Motor neuron (in vitro differentiated cells): ENCODE measurements around the gene RUVBL2. TPM values are rescaled to one million over a fixed set of nuclear protein-coding genes. Genes with fewer than 3 reads are reported as not detected.

Source experiments
- ATAC-seq, 8 experiments: fragments of 200-7000 bp; cut with Tn5 transposase; replicated peaks in 6 of 8; 2 replicates each; pipeline ENCODE4 v1.8.0; 2021; ENCODE audit warnings: mild to moderate bottlenecking in 8 of 8, moderate library complexity in 8 of 8
- H3K27ac ChIP-seq, 2 donors: fragments of 250-450 bp; sonication (Bioruptor Pico); 2 replicates each; pipeline ENCODE4 v1.9.0; 2021; ENCODE audit warnings: antibody characterized with exemption in 2 of 2, mild to moderate bottlenecking in 2 of 2, moderate library complexity in 1 of 2
- H3K4me1 ChIP-seq, 2 donors: fragments of 250-450 bp; sonication (Bioruptor Pico); replicated peaks in 1 of 2; 2 replicates each; pipeline ENCODE4 v1.6.1; 2021; ENCODE audit warnings: antibody characterized with exemption in 2 of 2, mild to moderate bottlenecking in 2 of 2, moderate library complexity in 1 of 2
- H3K4me3 ChIP-seq, 5 donors: fragments of 250-450 bp; sonication (Bioruptor Pico); 2 replicates each; pipeline ENCODE4 v1.9.0; 2021; ENCODE audit warnings: antibody characterized with exemption in 5 of 5, mild to moderate bottlenecking in 5 of 5, moderate library complexity in 4 of 5
- WGBS, 10 experiments: fragments of 450-650 bp; shearing (Covaris generic); methylation state at CpG; one replicate each; pipeline ENCODE4 v1.0.0; 2022; 5-methylcytosine and 5-hydroxymethylcytosine counted together
- in situ Hi-C, 9 experiments: fragments of 400-800 bp; cut with MboI; loops; one replicate each; pipeline ENCODE4 v1.15.0; 2021; ENCODE audit warnings: low sequenced_read_pairs in 9 of 9, low pct_unique_long_range_greater_than_20kb in 2 of 9; ENCODE audit not compliant: unreplicated experiment in 9 of 9
- total RNA-seq, 8 experiments: library from RNA; unstranded; fragments of 300-600 nt; gene quantifications; 2 replicates each; pipeline versions ENCODE4 v1.2.3 to v1.2.4, GENCODE V29; 2022

The RUVBL2 gene
- total RNA-seq, 8 experiments from 2014 or later, result 113 to 181 (median 145) TPM

DNA sequence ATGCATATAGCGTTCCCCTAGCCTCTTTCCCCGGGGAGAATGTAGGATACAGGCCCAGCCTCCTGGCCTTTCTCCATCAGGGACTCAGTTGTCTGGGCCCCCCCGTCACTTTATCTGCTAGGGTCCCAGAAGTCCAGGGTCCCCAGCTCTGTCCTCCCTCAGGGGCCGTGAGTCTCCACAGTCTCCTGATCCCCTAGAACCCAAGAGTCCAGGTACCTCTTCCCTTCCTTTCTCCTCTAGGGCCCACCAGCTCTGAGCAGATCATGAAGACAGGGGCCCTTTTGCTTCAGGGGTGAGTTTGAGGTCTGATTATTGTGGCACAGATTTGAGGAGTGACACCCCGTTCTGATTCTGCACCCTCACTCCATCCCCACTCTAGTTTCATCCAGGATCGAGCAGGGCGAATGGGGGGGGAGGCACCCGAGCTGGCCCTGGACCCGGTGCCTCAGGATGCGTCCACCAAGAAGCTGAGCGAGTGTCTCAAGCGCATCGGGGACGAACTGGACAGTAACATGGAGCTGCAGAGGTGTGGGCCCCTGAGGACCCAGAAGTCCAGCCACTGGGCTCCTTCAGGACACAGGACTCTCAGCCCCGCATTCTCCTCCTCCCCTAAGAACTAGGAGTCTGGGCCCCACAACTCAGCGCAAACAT is 38.3 kb upstream of the RUVBL2 start:
- Histone ChIP-seq H3K4me3 (peak overlapping the region; percentile 62 to 94 (median 78)), H3K27ac (peak overlapping the region; percentile 49 to 83), H3K4me1 (peaks cover 6% of the 10 kb centered on the region in 2 donors)
- in situ Hi-C loops, result loop anchor here in 6 of 9 experiments (25.0 kb wide), 2 partner anchors 168 to 318 kb away; partner anchors contain the start of genes CA11 (in 1 of the 6) and DBP (in 1 of the 6)
- 0 to 100% (median 35%) methylated on average over 1 to 7 of the region's 16 CpGs; no CpG with 5 or more reads in 4 of the 10 experiments for WGBS, 10 experiments
- ATAC-seq, result no peak

DNA sequence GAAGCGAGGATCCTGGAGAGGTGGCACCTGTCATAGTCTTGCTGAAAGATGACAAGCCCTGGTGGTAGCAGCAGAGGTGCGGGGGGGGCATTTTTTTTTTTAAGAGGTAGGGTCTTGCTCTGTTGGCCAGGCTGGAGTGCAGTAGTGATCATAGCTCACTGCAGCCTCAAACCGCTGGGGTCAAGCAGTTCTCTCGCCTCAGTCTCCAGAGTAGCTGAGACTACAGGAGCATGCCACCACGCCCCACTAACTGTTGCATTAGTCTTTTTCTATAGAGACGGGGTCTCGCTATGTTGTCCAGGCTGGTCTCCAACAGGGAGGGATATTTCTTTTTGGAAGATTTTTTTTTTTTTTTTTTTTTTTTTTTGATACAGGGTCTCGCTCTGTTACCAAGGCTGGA is 35.7 kb upstream of the RUVBL2 start:
- ATAC-seq, result no peak
- in situ Hi-C loops, result loop anchor here in 6 of 9 experiments (25.0 kb wide), 2 partner anchors 171 to 321 kb away; partner anchors contain the start of genes CA11 (in 1 of the 6) and DBP (in 1 of the 6)
- H3K4me3 ChIP-seq, result no peak overlapping the region
- peaks cover 6 to 11% of the 10 kb centered on the region in 2 donors for H3K4me1 ChIP-seq
- 90 to 100% (median 100%) methylated on average over 2 to 5 of the region's 8 CpGs; no CpG with 5 or more reads in 2 of the 10 experiments for WGBS, 10 experiments
- no peak overlapping the region for H3K27ac ChIP-seq

- H3K27ac ChIP-seq, result no peak overlapping the region
- in situ Hi-C loops, result loop anchor here in 6 of 9 experiments (25.0 kb wide), 2 partner anchors 172 to 322 kb away; partner anchors contain the start of genes CA11 (in 1 of the 6) and DBP (in 1 of the 6)
- WGBS, 10 experiments, result 74 to 100% (median 92%) methylated on average over 1 to 13 of the region's 16 CpGs
- H3K4me1 ChIP-seq, result peaks cover 21 to 26% of the 10 kb centered on the region in 2 donors
- H3K4me3 ChIP-seq, result no peak overlapping the region
- ATAC-seq, result no peak
Observed at GRCh38 chr19:48959341-48960239, 34.1 kb upstream of the RUVBL2 start.

DNA sequence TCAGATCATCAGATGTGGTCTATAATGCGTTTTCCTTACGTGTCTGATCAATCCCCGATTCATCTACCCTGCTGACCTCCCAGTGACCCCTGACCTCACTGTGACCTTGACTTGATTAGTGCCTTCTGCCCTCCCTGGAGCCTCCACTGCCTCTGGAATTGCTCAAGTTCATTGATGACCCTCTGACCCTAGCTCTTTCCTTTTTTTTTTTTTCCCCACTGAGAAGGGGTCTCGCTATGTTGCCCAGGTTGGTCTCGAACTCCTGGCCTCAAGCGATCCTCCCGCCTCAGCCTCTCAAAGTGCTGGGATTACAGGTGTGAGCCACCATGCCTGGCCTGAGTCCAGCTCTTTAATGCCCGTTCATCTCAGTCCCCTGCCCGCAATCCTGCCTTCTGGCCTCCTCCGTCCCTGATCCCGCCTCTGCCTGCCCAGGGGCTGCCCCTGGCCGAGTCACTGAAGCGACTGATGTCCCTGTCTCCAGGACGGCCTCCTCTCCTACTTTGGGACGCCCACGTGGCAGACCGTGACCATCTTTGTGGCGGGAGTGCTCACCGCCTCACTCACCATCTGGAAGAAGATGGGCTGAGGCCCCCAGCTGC is 32.5 kb upstream of the RUVBL2 start:
- 67 to 100% (median 95%) methylated on average over 2 to 12 of the region's 19 CpGs; no CpG with 5 or more reads in 5 of the 10 experiments for WGBS, 10 experiments
- Histone ChIP-seq H3K4me3 (no peak overlapping the region), H3K27ac (no peak overlapping the region), H3K4me1 (peaks cover 18 to 22% of the 10 kb centered on the region in 2 donors)
- in situ Hi-C loops, result loop anchor here in 6 of 9 experiments (25.0 kb wide), 2 partner anchors 174 to 324 kb away; partner anchors contain the start of genes CA11 (in 1 of the 6) and DBP (in 1 of the 6)
- ATAC-seq, result no peak

GRCh38 chr19:48961673-48962028 is 32.0 kb upstream of the RUVBL2 start:
- peaks cover 22 to 27% of the 10 kb centered on the region in 2 donors for H3K4me1 ChIP-seq
- in situ Hi-C loops, result loop anchor here in 6 of 9 experiments (25.0 kb wide), 2 partner anchors 174 to 324 kb away; partner anchors contain the start of genes CA11 (in 1 of the 6) and DBP (in 1 of the 6)
- no peak for ATAC-seq
- no peak overlapping the region for H3K4me3 ChIP-seq
- H3K27ac ChIP-seq, result no peak overlapping the region
- WGBS, 10 experiments, result 100% methylated on average over 2 of the region's 12 CpGs; no CpG with 5 or more reads in 9 of the 10 experiments

DNA sequence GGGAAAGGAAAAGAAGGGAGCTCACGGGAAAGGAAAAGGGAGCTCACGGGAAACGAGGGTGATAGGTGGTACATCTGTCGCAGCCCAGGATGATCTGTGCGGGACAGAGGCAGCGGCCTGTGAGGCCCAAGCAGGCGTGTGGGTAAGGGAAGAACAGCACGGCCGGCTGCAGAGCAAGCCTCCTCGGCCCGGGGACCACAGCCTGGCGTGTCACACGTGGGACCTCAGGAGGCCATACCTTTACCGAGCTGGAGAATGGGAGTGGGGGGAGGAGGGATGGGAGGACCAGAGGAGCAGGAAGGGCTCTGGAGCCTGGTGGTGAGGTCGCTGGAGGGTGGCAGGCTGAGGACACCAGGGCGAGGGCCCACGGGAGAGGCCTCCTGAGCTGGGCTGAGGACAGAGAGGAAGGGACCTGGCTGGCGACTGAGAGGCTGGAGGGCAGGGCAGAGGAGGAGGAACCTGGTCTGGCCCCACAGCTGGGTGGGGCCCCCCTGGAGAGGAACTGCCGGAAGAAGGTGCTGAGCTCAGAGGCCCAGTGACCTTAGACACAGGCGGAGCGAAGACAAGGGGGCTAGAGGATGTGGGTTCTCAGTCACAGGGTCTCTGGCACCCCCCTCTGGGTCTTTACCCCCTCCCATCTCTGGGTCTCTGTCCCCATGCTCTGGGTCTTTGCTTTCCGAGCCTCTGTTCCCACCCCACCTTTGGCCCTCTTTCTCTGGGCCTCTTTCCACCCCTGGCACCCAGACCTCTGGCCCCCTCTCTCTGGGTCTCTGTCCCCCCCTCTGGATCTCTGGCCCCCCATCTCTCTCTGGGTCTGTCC is 31.4 kb upstream of the RUVBL2 start:
- Histone ChIP-seq H3K4me1 (peaks cover 22 to 27% of the 10 kb centered on the region in 2 donors), H3K4me3 (no peak overlapping the region), H3K27ac (peak overlapping the region in 1 of 2 donors; percentile 11)
- peak in 3 of 8 experiments; percentile 3 to 30 (median 13) for ATAC-seq
- in situ Hi-C loops, result loop anchor here in 6 of 9 experiments (25.0 kb wide), 2 partner anchors 175 to 325 kb away; partner anchors contain the start of genes CA11 (in 1 of the 6) and DBP (in 1 of the 6)
- 60 to 100% methylated on average over 1 to 3 of the region's 22 CpGs; no CpG with 5 or more reads in 8 of the 10 experiments for WGBS, 10 experiments

DNA sequence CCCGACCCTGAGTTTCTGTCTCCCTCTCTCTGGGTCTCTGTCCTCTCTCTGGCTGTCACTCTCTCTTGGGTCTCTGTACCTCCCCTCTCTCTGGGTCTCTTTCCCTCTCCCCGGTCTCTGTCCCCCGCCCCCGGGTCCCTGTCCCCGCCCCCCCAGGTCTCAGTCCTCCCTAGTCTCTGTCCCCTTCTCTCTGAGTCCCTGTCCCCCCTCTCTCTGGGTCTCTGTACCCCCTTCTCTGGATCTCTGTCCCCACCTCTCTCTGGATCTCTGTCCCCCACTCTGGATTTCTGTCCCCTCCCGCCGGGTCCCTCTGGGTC is 30.9 kb upstream of the RUVBL2 start:
- H3K4me1 ChIP-seq, result peaks cover 22 to 27% of the 10 kb centered on the region in 2 donors
- no CpG with 5 or more reads among the region's 7 CpGs for WGBS, 10 experiments
- H3K4me3 ChIP-seq, result no peak overlapping the region
- no peak overlapping the region for H3K27ac ChIP-seq
- ATAC-seq, result no peak
- in situ Hi-C loops, result loop anchor here in 6 of 9 experiments (25.0 kb wide), 2 partner anchors 176 to 326 kb away; partner anchors contain the start of genes CA11 (in 1 of the 6) and DBP (in 1 of the 6)

- Histone ChIP-seq H3K4me3 (peak overlapping the region in 3 of 5 donors; percentile 4 to 62 (median 11)), H3K27ac (peak overlapping the region; percentile 46 to 88), H3K4me1 (peaks cover 22 to 27% of the 10 kb centered on the region in 2 donors)
- 0 to 26% (median 7%) methylated on average over 2 to 7 of the region's 28 CpGs; no CpG with 5 or more reads in 5 of the 10 experiments for WGBS, 10 experiments
- peak; percentile 0 to 34 (median 16) for ATAC-seq
- in situ Hi-C loops, result loop anchor here in 6 of 9 experiments (25.0 kb wide), 2 partner anchors 176 to 326 kb away; partner anchors contain the start of genes CA11 (in 1 of the 6) and DBP (in 1 of the 6)
Observed at GRCh38 chr19:48963371-48964204, 30.1 kb upstream of the RUVBL2 start.

DNA sequence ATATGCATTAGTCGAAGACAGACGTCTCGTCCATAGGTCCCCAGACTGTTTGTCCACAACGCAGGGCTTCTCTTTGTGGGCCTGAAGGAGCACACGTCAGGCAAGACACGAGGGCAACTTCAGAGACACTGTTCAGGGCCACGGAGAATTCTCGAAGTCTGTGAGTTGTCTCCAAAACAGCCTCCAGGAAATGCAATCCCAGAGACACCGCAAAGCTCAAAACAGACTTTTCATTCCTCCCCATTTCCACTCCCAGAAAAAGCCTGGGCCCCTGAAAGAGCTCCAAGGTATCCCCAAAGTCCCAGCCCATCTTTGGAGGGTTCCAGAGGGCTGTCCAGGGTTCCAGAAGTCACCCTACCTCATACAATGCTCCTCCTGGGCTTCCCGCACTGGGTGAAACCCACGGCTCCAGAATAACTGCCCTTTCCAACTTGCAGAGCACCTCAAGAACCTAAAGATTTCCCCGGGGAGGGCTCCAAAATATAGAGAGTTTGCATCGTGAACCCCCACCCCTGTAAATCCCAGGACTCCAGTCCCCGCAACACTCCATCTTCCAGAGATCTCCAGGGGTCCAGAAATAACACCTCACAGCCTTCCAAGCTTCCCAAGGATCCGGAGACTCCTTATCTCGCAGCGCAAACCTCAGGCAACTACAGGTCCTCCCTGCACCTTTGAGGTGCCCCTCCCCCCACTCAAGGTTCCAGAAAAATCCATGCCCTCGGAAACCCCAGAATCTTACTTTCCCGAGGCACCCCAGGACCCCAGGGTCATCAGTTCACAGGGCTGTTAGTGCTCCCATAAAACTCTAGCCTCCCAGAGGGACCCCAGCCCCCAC is 29.3 kb upstream of the RUVBL2 start:
- in situ Hi-C loops, result loop anchor here in 6 of 9 experiments (25.0 kb wide), 2 partner anchors 177 to 327 kb away; partner anchors contain the start of genes CA11 (in 1 of the 6) and DBP (in 1 of the 6)
- peak in 2 of 8 experiments; percentile 1 to 2 for ATAC-seq
- WGBS, 10 experiments, result 0 to 56% (median 30%) methylated on average over 5 to 10 of the region's 19 CpGs; no CpG with 5 or more reads in 6 of the 10 experiments
- Histone ChIP-seq H3K4me1 (peaks cover 22 to 27% of the 10 kb centered on the region in 2 donors), H3K4me3 (peak overlapping the region; percentile 62 to 86 (median 68)), H3K27ac (peak overlapping the region; percentile 46 to 88)
